ENCODE data around the gene HIVEP3. TPM values are rescaled to one million over a fixed set of nuclear protein-coding genes. Genes with fewer than 3 reads are reported as not detected.

The HIVEP3 gene
- polyA plus RNA-seq, 4 donors = 0.67 to 3.8 (median 1.8) TPM

DNA sequence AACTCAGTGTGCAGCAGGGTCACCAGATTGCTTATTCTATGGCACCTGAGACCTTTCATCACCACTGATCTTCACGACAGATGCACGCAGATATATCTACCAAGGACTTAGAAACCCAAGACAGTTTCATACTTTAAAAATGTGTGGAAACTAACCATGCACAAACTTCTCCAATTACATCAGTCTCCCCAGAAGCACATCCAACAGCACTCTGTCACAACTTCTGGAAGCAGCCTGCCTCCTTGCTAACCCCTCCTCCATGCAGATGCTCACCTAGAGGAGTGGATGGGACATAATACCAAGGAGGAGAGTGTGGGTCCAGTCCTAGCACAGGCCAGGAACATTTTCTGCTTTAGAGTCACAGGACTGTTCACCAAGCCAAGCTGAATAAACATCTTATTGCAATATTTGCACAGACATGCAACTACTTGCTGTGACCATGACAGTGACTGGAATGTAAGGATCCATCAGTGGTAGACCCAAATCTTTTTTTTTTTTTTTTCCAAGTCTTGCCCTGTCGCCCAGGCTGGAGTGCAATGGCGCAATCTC, 69.4 kb downstream of the HIVEP3 start:
- FAIRE-seq (no peak), DNase-seq (no peak)
- Histone ChIP-seq H3K9me3 (ENCODE audit: control insufficient read depth in 2 of 2, insufficient read depth in 1 of 2, low read depth in 1 of 2, low read length in 1 of 2) (no peaks in the 10 kb centered on the region), H3K36me3 (ENCODE audit: control insufficient read depth in 3 of 3, insufficient read depth in 2 of 3, low read depth in 1 of 3, low read length in 3 of 3) (no peaks in the 10 kb centered on the region), H3K4me3 (ENCODE audit: low read depth in 1 of 3, low read length in 3 of 3) (no peak overlapping the region), H3K27ac (ENCODE audit: low read depth in 1 of 3, low read length in 2 of 3) (no peak overlapping the region), H3K4me1 (ENCODE audit: control insufficient read depth in 3 of 3, insufficient read depth in 2 of 3, low read depth in 1 of 3, low read length in 2 of 3) (no peaks in the 10 kb centered on the region), H3K27me3 (ENCODE audit: control insufficient read depth in 3 of 3, insufficient read depth in 3 of 3, low read length in 3 of 3) (no peaks in the 10 kb centered on the region)
- WGBS, 3 donors = 93 to 95% (median 94%) methylated on average over 4 of the region's 4 CpGs

- no peak overlapping the region for H3K4me3 ChIP-seq (ENCODE audit: low read depth in 1 of 3, low read length in 3 of 3)
- no peaks in the 10 kb centered on the region for H3K27me3 ChIP-seq (ENCODE audit: control insufficient read depth in 3 of 3, insufficient read depth in 3 of 3, low read length in 3 of 3)
- H3K36me3 ChIP-seq (ENCODE audit: control insufficient read depth in 3 of 3, insufficient read depth in 2 of 3, low read depth in 1 of 3, low read length in 3 of 3) = no peaks in the 10 kb centered on the region
- FAIRE-seq (no peak), DNase-seq (no peak)
- H3K4me1 ChIP-seq (ENCODE audit: control insufficient read depth in 3 of 3, insufficient read depth in 2 of 3, low read depth in 1 of 3, low read length in 2 of 3) = no peaks in the 10 kb centered on the region
- no peaks in the 10 kb centered on the region for H3K9me3 ChIP-seq (ENCODE audit: control insufficient read depth in 2 of 2, insufficient read depth in 1 of 2, low read depth in 1 of 2, low read length in 1 of 2)
- WGBS, 3 donors = 78 to 84% (median 79%) methylated on average over 7 of the region's 7 CpGs
- no peak overlapping the region for H3K27ac ChIP-seq (ENCODE audit: low read depth in 1 of 3, low read length in 2 of 3)
Observed at GRCh38 chr1:41848216-41848952, 70.3 kb downstream of the HIVEP3 start.

- H3K9me3 ChIP-seq (ENCODE audit: control insufficient read depth in 2 of 2, insufficient read depth in 1 of 2, low read depth in 1 of 2, low read length in 1 of 2) = no peaks in the 10 kb centered on the region
- no peaks in the 10 kb centered on the region for H3K27me3 ChIP-seq (ENCODE audit: control insufficient read depth in 3 of 3, insufficient read depth in 3 of 3, low read length in 3 of 3)
- FAIRE-seq = no peak
- 74 to 77% (median 75%) methylated on average over 2 of the region's 2 CpGs for WGBS, 3 donors
- no peak overlapping the region for H3K4me3 ChIP-seq (ENCODE audit: low read depth in 1 of 3, low read length in 3 of 3)
- DNase-seq = no peak
- H3K27ac ChIP-seq (ENCODE audit: low read depth in 1 of 3, low read length in 2 of 3) = no peak overlapping the region
- no peaks in the 10 kb centered on the region for H3K4me1 ChIP-seq (ENCODE audit: control insufficient read depth in 3 of 3, insufficient read depth in 2 of 3, low read depth in 1 of 3, low read length in 2 of 3)
- no peaks in the 10 kb centered on the region for H3K36me3 ChIP-seq (ENCODE audit: control insufficient read depth in 3 of 3, insufficient read depth in 2 of 3, low read depth in 1 of 3, low read length in 3 of 3)
Observed at GRCh38 chr1:41847733-41848132, 71.0 kb downstream of the HIVEP3 start.

DNA sequence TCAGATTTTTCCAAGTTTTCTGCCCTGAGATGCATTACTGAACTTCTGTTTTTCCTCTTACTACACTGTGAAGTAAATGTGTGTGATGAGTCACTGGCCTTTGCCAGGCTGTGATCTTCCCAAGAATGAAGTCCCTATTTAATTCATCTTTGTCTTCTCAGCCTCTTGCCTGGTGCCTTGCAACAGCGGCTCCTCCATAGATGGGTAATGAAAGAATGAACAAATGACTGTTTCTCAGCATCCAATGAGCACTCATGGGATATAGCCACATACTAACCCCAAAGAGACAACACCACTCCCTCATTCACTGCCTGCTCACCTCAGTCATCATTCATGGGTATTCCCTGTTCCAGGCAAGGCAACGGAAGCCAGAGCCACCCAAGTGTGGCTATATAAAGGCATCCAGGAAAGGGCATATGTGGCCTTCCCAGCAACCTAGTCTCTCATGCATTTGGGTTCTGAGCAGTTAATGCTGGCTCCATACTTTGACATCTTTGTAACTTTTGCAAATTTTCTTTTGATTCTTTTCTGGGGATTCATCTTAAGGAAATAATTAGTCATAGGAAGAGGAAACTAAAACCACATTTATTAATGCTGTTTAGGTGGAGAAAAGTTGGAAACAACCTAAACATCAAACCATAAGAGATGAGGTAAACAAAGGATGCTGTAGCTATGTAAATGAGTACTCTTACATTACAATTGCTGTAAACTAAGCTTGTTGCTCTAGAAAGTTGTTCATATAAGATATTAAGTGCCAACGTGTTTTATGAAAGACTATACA, 71.9 kb downstream of the HIVEP3 start:
- H3K27ac ChIP-seq (ENCODE audit: low read depth in 1 of 3, low read length in 2 of 3) = no peak overlapping the region
- FAIRE-seq (no peak), DNase-seq (no peak)

DNA sequence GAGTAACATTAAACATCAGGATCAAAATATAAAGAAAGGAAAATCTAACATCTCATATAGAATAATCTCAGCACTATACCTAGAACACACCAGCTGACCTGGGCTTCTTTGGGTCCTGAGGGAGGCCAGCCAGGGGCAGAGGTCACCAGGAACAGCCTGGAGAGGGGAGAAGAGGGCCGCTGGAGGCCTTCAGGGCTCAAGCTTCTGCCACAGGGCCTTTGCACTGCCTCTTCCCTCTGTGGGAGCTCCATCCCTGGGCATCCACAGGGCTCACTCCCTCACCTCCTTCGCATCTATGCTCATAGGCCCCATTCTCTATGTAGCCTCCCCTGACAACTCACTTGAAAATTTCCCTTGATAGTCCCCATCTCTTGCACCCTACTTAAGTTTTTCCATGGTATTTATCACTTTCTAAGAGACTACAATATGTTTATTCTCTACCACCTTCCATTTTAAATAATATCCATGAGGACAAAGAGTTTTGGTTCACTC, 73.9 kb downstream of the HIVEP3 start:
- Histone ChIP-seq H3K27me3 (ENCODE audit: control insufficient read depth in 3 of 3, insufficient read depth in 3 of 3, low read length in 3 of 3) (no peaks in the 10 kb centered on the region), H3K4me3 (ENCODE audit: low read depth in 1 of 3, low read length in 3 of 3) (no peak overlapping the region), H3K4me1 (ENCODE audit: control insufficient read depth in 3 of 3, insufficient read depth in 2 of 3, low read depth in 1 of 3, low read length in 2 of 3) (no peaks in the 10 kb centered on the region), H3K36me3 (ENCODE audit: control insufficient read depth in 3 of 3, insufficient read depth in 2 of 3, low read depth in 1 of 3, low read length in 3 of 3) (no peaks in the 10 kb centered on the region), H3K9me3 (ENCODE audit: control insufficient read depth in 2 of 2, insufficient read depth in 1 of 2, low read depth in 1 of 2, low read length in 1 of 2) (no peaks in the 10 kb centered on the region), H3K27ac (ENCODE audit: low read depth in 1 of 3, low read length in 2 of 3) (no peak overlapping the region)
- FAIRE-seq = no peak
- 93 to 100% (median 96%) methylated on average over 1 to 2 of the region's 2 CpGs for WGBS, 3 donors
- DNase-seq = no peak

More for the DNA sequence above, 71.9 kb downstream of the HIVEP3 start:
- Histone ChIP-seq H3K4me1 (ENCODE audit: control insufficient read depth in 3 of 3, insufficient read depth in 2 of 3, low read depth in 1 of 3, low read length in 2 of 3) (no peaks in the 10 kb centered on the region), H3K36me3 (ENCODE audit: control insufficient read depth in 3 of 3, insufficient read depth in 2 of 3, low read depth in 1 of 3, low read length in 3 of 3) (no peaks in the 10 kb centered on the region), H3K4me3 (ENCODE audit: low read depth in 1 of 3, low read length in 3 of 3) (no peak overlapping the region), H3K27me3 (ENCODE audit: control insufficient read depth in 3 of 3, insufficient read depth in 3 of 3, low read length in 3 of 3) (no peaks in the 10 kb centered on the region), H3K9me3 (ENCODE audit: control insufficient read depth in 2 of 2, insufficient read depth in 1 of 2, low read depth in 1 of 2, low read length in 1 of 2) (no peaks in the 10 kb centered on the region)
- WGBS, 3 donors = 75 to 83% (median 76%) methylated on average over 3 of the region's 3 CpGs

GRCh38 chr1:41844255-41844654, 74.5 kb downstream of the HIVEP3 start:
- DNase-seq (no peak), FAIRE-seq (no peak)
- H3K27me3 ChIP-seq (ENCODE audit: control insufficient read depth in 3 of 3, insufficient read depth in 3 of 3, low read length in 3 of 3) = peaks cover 0 to 2% (median 0%) of the 10 kb centered on the region in 3 donors
- no peaks in the 10 kb centered on the region for H3K9me3 ChIP-seq (ENCODE audit: control insufficient read depth in 2 of 2, insufficient read depth in 1 of 2, low read depth in 1 of 2, low read length in 1 of 2)
- H3K36me3 ChIP-seq (ENCODE audit: control insufficient read depth in 3 of 3, insufficient read depth in 2 of 3, low read depth in 1 of 3, low read length in 3 of 3) = no peaks in the 10 kb centered on the region
- no peak overlapping the region for H3K4me3 ChIP-seq (ENCODE audit: low read depth in 1 of 3, low read length in 3 of 3)
- 74 to 89% (median 88%) methylated on average over 8 of the region's 8 CpGs for WGBS, 3 donors
- no peak overlapping the region for H3K27ac ChIP-seq (ENCODE audit: low read depth in 1 of 3, low read length in 2 of 3)
- H3K4me1 ChIP-seq (ENCODE audit: control insufficient read depth in 3 of 3, insufficient read depth in 2 of 3, low read depth in 1 of 3, low read length in 2 of 3) = no peaks in the 10 kb centered on the region

GRCh38 chr1:41842993-41843755, 75.5 kb downstream of the HIVEP3 start:
- no peak overlapping the region for H3K27ac ChIP-seq (ENCODE audit: low read depth in 1 of 3, low read length in 2 of 3)
- WGBS, 3 donors = 70 to 82% (median 72%) methylated on average over 11 of the region's 11 CpGs
- H3K27me3 ChIP-seq (ENCODE audit: control insufficient read depth in 3 of 3, insufficient read depth in 3 of 3, low read length in 3 of 3) = peaks cover 0 to 2% (median 0%) of the 10 kb centered on the region in 3 donors
- no peaks in the 10 kb centered on the region for H3K4me1 ChIP-seq (ENCODE audit: control insufficient read depth in 3 of 3, insufficient read depth in 2 of 3, low read depth in 1 of 3, low read length in 2 of 3)
- no peak overlapping the region for H3K4me3 ChIP-seq (ENCODE audit: low read depth in 1 of 3, low read length in 3 of 3)
- FAIRE-seq (no peak), DNase-seq (no peak)
- no peaks in the 10 kb centered on the region for H3K36me3 ChIP-seq (ENCODE audit: control insufficient read depth in 3 of 3, insufficient read depth in 2 of 3, low read depth in 1 of 3, low read length in 3 of 3)
- H3K9me3 ChIP-seq (ENCODE audit: control insufficient read depth in 2 of 2, insufficient read depth in 1 of 2, low read depth in 1 of 2, low read length in 1 of 2) = no peaks in the 10 kb centered on the region

DNA sequence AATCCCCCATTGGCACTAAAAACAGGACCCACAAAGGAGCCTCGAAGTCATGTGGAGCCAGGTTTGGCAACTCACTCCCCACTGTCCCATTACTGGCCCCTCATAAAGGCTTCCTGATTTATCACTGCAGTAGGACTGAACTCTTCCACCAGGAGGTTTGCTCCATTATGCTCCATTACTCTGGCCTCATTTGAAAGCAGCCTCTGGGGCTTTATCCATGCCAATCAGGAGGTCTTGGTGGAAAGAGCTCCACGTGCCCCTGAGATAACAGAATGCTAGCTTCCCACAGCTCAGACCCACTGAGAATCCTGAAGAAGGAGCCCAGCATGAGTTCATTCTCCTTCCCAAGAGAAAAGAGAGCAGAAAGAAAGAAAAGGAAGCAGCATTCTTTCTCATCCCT, 76.4 kb downstream of the HIVEP3 start:
- H3K27ac ChIP-seq (ENCODE audit: low read depth in 1 of 3, low read length in 2 of 3) = no peak overlapping the region
- WGBS, 3 donors = 50 to 62% (median 61%) methylated on average over 2 of the region's 2 CpGs
- no peak for DNase-seq
- no peak for FAIRE-seq
- H3K4me3 ChIP-seq (ENCODE audit: low read depth in 1 of 3, low read length in 3 of 3) = no peak overlapping the region
- no peaks in the 10 kb centered on the region for H3K4me1 ChIP-seq (ENCODE audit: control insufficient read depth in 3 of 3, insufficient read depth in 2 of 3, low read depth in 1 of 3, low read length in 2 of 3)
- peaks cover 0 to 2% (median 0%) of the 10 kb centered on the region in 3 donors for H3K27me3 ChIP-seq (ENCODE audit: control insufficient read depth in 3 of 3, insufficient read depth in 3 of 3, low read length in 3 of 3)
- no peaks in the 10 kb centered on the region for H3K36me3 ChIP-seq (ENCODE audit: control insufficient read depth in 3 of 3, insufficient read depth in 2 of 3, low read depth in 1 of 3, low read length in 3 of 3)
- no peaks in the 10 kb centered on the region for H3K9me3 ChIP-seq (ENCODE audit: control insufficient read depth in 2 of 2, insufficient read depth in 1 of 2, low read depth in 1 of 2, low read length in 1 of 2)

Measured in small intestine (tissue), 7 donors.